NCI-H2171 treated with DMSO at 0.1 percent for 48 hours (cell line): ENCODE measurements around the gene DPP10.

Experiments
- DNase-seq: peaks from one replicate; lab custom pipeline; 2025; lab: John Stamatoyannopoulos, UW

Gene DPP10

DNA sequence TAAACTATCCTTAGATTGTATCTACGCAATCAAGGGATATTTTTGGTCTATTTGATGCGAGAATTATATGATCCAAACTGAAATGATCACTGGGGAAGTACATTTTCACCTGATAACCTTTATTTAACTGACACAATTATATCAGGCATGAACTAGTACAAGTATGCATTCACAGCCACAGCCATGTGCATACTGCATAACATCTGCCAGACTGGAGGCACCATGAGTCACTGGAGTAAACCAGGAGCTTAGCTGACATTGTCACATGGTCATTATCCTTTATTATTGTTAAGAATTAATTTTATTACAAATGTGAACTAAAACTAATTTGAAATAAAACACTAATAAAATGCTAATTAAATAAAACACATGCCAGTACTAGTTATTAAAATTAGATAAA is 1127.1 kb downstream of the DPP10 start:
- DNase-seq: no peak

DNA sequence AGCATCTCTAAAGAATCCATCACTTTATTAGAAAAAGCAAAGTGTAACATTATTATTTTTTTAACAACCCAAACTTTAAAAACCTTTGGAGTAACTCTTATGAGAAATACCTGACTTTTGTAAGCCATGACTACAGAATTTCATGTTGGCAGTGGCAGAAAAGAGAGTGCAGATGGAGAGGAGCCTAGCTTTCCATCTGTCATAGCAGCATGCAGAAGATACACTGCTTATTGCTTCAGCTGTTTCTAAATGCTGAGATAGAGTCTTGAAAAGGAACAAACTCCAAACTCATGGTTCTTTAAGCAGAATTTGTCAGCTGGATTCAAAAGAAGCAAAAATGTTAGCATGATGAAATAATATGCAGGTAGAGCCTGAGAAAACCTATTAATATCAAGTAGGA is 1130.3 kb downstream of the DPP10 start:
- no peak for DNase-seq

DNA sequence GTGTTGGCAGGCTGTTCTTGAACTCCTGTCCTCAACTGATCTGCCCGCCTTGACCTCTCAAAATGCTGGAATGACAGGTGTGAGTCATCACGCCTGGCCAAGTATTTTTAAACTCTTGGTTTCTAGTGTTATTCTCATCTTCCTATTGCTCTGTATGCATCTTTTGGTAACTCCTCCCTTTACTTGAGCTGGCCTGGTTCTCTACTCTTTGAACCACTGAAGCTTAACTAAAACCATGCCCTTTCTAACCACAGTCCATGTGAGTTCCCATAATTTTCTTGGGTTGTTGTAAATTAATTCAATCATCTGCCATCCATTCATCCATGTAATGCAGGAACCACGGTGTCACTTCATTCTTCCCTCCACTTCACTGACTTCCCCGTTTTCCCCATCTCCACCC is 1131.3 kb downstream of the DPP10 start:
- no peak for DNase-seq

DNA sequence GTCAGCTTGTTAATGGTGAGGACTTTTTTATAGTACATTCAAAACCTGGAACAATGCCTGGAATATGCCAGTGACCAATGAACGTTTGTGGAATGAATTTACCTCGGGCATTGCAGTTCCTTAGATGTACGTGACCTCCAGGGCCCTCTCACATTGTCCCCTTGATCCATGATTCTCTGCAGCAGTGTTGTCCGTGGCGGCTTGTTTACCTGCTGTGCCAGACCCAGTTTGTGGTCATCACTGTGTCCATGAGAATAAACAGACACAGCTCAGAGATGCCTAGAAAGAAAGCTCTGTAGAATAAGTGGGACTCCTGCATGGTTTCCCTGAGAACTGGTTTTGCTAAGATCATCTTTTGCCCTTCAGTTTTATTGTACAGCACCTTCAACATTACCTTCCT is 1132.2 kb downstream of the DPP10 start:
- DNase-seq: no peak

DNA sequence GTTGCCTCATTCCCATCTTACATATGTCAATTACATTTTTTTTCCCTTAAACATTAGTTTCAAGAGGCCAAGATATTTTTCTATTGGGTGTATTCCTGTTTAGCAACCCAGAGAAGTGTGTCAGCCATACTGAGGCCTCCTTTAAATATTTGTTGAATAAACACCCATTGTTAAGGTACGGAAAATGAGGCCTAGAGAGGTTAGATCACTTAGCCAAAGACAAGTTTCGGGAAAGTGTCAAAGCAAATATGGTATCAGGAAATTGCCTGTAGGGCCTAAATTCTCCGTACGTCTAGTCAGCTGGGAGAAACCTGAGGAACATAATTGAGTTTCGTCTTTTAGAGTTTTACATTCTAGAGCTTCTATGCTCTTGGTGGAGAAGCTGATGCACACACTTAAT is 1138.3 kb downstream of the DPP10 start:
- DNase-seq: no peak

DNA sequence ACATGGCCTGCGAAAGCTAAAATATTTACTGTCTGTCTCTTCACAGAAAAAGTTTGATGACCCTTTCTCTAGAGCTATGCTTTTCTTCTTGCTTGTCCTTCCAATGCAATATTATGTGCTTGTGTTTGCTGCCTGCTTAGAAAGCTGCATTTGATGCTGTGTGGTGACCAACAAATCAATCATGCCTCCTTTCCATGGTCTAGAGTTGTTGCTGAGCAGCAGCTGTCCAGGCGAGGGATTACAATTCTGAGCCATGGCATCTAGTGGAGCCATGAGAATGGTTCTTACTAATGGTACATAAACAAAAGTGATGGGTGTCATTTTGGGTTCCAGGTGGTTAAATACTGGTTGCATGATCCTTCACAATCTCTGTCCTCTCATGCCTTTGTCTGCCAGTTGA is 1142.1 kb downstream of the DPP10 start:
- DNase-seq: no peak

DNA sequence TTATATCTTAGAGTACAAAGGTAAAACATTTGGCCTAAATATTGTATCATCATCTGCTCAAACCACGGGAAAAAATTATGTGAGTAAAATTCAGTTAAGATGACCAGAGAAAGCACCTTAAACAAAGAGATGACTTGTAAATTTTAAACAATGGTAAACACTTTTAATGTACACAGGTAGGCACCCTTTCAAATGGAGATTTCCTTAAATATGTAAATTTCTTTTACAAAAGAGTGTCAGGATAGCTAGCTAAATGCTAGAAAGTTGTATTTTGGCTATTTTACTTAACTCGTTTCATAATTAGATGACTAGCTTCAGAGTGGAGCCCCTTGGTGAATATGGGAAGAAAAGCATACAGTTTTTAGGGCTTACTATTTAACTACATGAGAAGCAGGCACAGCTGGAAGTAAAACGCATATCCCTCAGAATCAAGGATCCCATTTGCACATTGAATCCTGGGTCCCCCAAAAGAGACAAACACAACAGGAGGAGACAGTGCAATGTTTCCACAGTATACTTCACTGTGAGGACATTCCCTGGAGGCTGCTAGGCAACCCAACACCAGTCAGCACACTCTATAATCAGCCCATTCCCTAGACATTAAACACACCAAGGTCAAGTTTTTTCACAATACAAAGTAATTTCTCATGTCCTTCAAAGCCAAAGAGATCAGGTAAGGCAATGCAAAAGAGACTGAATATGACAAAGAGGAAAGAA is 1154.4 kb downstream of the DPP10 start:
- no peak for DNase-seq

DNA sequence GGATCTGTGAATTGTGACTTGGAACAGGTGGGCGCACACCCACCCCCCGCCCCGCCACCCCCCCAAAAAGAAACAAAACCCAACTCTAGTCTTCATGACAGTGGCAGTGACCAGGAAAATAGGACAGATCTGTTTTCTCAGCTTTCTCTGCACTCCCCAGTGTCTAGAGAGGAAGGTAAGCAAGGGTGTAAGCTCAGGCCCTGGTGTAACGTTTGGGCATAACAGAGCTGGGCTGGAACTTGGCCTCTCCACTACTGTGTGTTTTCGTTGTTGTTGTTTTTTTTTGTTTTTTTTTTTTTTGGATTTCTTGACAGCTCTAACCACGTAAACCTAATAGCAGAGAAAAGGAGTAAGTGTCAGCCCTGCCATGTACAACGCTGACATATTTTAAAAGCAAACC is 1160.8 kb downstream of the DPP10 start:
- no peak for DNase-seq

DNA sequence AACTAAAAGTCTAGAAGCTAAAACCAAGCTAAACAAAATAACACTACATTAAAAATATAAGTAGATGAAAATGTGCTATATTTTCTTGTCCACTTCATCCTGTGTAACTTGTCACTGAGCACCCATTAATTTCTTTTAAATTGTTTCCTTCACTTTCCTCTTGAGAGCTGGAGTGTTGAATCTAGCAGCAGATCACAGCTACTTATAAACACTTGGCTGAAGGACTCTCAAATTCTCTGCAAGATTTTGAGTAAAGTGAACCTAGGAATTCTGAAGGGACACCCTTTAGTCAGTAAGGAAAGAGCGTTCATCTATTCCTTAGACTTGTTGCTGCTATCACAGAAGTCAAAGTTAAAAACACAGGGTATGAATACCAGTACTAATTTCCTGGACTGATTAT is 1163.9 kb downstream of the DPP10 start:
- no peak for DNase-seq

DNA sequence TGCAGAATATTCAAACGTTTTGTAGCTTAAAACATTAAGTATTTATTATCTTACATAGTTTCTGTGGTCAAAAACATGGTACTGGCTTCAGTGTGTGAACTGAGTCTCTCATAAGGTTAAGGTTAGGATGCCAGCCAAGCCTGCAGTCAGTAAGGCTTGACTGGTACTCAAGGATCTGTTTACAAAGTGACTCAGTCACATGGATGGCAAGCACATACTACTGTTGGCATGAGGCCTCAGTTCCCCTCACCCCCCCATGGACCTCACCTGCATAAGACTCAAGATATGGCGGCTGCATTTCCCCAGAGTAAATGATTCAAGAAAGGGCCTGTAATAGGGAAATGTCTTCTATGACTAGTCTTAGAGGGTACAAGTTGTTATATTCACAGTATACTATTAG is 1167.5 kb downstream of the DPP10 start:
- no peak for DNase-seq

DNA sequence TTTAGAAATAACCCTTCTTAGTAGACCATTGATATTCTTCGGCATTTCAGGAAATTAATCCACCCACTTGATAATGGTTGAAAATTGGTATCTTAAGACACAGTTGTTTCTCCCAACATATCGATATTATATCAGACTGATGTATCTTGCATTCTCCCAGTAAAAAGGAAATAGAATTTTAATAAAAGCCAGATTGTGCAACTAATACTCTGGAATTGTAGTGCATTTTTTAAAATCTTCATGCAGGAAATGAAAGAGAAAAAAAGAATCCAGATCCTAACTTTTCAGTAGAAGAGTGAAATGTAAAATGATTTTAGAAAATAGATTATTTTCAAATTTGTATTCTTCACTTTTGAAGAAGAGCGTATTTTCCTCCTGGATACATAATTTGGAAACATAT is 1168.4 kb downstream of the DPP10 start:
- no peak for DNase-seq

DNA sequence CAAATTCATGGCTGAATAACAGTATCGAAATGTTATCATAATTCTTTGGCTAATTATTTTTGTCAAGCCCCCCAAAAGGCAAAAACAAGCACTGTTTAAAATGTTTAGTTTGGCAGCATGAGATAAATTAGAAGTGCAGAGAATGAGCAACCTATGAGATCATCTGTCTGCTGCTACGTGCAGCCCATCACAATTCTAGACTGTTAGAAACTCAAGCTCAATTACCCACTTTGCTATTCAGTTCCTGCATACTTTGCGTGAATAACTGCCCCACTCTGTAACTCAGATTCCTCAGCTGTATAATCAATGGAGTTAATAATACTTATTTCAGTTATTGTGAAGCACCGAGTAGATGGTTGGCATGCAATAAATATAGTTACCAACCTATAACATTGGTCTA is 1181.9 kb downstream of the DPP10 start:
- no peak for DNase-seq

DNA sequence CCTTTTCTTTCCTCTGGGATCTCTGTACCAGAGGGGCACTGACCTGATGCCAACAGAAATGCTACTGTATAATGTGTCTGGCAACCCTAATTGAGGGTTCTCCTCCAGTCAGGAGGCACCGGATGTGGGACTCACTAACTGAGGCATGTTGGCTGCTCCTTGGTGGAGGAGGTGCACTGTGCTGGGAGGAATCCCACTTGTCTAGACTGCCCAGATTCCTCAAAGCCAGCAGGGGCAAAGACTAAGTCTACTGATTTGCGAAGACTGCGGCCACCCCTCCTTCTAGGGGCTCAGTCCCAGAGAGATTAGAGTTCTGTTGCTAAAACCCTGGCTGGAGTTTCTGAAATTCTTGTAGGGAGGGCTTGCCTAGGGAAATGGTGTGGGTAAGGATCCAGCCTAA is 1192.1 kb downstream of the DPP10 start:
- no peak for DNase-seq

DNA sequence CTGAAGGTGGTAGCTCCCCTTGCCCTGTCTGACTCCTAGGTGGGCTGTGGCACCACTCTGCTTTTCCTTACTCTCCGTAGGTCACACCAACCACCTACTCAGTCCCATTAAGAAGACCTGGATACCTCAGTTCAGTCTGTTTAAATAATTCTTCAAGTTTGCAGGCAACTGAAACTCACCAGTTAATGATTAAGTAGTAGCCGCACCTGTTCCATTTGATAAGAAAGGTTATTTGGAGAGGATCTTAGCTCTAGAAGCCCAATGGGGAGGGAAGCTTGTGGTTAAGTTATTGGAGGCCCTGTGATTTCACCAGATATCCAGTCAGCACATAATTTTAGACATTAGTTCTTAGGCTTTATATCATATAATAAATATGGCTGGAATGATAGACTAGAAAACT is 1193.0 kb downstream of the DPP10 start:
- DNase-seq: no peak

DNA sequence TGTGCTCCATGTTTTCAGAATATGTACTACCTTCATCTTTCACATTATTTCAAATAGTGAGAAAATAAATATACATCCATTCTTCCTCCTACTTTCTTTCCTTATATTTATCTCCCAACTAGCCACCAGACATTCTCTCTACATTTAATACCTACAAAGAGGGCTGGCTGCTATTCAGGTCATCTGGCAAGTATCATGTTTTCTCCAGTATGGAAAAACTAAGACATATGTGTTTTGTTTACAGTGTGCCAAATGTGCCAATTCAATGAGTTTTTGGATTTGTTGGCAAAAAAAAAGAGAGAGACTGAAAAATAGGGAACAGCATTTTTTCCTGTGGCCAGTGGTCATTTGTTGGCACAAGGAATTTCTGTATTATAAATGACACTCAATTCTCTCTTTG is 1207.3 kb downstream of the DPP10 start:
- DNase-seq: no peak

DNA sequence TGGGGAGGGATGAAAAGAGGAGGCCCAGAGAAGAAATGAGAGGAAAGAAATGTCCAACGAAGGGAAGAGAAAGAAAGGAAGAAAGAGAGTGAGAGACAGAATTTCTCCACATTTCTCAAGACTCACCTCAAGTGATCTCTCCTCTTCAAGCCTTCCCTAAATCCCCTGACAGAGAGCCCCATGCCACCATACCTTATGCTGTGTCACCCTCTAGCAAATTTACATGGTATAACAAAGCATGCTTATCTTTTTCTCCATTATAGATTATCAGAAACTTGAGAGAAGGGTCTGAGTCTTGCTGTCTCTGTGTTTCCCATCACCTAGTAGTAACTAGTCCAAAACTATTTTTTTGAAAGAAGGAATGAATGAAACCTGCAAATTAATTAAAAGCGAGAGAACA is 1208.4 kb downstream of the DPP10 start:
- no peak for DNase-seq

DNA sequence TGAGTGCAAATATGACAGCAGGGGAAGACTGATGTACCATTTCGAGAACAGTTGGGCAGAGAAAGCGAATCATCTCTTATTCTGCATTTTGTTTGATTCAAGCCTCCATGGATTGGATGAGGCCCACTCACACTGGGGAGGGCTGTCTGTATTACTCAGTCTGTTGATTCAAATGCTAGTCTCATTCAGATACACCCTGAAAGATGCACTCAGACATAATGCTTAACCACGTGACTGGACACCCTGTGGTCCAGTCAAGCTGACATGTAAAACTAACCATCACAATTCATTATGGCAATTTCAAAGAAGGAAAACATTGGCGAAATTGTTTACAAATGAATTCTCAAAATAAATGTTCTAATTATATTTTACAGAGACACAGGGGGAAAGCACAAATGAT is 1210.2 kb downstream of the DPP10 start:
- no peak for DNase-seq

DNA sequence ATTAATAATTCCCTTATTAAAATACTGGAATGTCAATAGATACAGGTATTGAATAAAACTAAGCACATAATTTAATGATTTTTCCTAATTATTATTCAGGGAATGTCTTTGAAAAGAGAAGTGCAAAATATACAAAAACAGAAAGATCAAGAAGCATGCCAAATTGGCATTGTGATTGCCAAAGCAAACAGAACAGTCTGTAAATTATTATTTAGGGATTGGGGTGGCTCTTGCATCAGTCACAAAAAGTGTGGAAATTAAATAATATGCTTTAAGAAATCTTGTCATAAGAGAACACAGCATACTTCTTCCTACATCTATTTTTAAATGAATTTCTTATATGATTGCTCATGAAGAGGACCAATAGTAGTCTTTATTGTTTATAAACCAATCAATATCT is 1211.9 kb downstream of the DPP10 start:
- DNase-seq: no peak

DNA sequence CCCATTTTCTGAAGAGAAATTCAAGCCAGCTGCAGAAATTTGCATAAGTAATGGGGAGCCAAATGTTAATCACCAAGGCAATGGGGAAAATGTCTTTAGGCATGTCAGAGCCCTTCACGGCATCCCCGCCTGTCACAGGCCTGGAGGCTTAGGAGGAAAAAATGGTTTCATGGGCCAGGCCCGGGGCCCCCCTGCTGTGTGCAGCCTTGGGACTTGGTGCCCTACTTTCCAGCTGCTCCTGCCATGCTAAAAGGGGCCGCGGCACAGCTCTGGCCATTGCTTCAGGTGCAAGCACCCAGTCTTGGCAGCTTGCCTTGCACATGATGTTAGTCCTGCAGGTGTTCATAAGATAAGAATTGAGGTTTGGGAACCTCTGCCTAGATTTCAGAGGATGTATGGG is 1235.7 kb downstream of the DPP10 start:
- DNase-seq: no peak

DNA sequence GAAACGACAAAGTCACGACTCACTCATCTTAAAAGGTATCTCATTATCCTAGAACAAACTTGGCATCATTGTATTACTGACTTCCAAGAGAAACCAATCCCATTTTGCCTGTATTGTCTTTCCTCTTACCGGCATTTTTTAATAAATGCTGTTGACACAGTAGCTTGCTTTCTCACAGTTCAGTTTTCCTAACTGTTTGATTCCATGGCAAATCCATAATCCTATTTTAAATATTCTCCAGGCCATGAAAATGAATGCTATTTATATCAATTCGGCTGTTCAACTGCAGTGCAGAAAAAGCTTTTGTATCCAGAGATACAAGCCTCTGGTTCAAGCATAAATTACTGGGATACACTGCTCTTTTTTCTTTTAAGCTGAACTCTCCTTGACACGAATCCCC is 1241.9 kb downstream of the DPP10 start:
- DNase-seq: no peak

DNA sequence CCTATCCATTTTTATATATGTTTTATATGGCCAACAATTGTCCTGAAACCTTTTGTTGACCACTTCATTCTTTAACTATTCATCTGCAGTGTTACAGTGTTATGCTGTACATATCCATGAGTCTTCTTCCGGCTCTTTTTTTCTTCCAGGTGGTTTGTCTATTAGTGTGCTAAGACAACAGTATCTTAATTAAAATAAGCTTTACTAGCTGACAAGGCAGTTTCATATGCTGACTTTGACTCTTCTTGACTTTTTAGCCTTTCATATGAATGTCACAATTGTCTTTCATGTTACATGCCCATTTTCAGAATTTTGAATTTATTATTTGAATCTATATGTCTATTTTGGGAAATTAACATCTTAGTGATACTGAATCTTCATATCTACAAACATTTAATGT is 1249.0 kb downstream of the DPP10 start:
- no peak for DNase-seq

DNA sequence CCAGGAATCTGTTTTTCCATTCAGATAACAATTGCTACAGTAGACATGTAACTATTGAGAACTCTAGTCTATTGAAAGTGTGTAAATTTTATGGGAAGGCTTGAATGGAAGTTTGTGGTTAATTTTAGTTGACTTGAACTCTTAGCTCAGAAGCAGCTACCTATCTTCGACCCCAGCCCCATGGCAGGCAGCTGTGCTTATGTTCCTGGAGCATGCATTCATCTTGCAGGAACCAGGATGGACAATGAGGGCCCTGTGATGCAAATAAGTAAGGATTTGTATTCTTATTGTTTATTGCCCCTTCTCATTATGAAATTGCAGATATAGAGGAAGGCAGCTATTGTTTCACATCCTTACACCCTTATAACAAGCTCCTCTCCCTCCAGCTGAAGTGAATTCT is 1252.2 kb downstream of the DPP10 start:
- no peak for DNase-seq

DNA sequence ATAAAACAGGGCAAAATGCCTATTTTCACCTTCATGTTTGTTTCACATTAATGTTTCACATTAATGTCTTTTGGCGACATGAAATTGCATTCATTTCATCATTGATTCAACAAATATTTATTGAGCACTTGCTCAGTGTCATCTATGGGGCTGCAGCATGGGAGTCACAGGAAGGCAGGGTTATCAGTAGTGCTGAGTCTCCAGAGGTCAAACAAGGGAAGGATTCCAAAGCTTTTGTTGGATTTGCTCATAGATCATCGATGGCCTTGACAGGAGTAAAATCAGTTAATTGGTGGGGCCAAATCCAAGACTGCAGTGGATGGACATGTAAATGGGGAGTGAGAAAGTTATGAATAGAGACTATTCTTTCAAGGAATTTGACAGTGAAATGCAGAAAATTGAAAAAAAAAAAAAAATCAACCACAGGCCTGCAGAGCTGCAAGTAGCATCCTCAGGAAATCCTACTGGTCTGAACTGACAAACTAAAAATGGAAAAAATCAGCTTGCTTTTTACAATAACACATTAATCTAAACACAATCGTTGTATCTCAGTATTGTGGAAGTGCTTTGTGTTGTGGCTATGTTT is 1290.8 kb downstream of the DPP10 start:
- no peak for DNase-seq

DNA sequence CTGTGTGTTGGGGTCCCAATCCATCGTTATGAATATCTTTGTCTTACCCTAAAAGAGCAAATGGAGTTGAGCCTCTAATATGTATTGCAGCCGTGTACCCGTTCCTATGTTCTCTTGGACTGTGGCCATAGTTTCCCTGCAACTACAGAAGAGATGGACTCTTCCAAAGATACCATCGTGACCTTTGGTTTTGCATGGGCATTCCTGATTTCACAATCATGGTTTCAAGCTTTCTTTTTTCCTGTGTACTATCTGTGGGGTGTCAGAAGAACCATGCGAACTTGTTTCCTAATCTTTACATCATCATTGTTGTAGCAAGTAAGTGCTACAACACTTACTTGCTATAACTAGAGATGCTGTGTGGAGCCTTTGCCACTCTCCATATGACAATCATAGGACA is 1295.7 kb downstream of the DPP10 start:
- DNase-seq: no peak
